ENCODE measurements around the gene NARF.

Gene NARF

DNA sequence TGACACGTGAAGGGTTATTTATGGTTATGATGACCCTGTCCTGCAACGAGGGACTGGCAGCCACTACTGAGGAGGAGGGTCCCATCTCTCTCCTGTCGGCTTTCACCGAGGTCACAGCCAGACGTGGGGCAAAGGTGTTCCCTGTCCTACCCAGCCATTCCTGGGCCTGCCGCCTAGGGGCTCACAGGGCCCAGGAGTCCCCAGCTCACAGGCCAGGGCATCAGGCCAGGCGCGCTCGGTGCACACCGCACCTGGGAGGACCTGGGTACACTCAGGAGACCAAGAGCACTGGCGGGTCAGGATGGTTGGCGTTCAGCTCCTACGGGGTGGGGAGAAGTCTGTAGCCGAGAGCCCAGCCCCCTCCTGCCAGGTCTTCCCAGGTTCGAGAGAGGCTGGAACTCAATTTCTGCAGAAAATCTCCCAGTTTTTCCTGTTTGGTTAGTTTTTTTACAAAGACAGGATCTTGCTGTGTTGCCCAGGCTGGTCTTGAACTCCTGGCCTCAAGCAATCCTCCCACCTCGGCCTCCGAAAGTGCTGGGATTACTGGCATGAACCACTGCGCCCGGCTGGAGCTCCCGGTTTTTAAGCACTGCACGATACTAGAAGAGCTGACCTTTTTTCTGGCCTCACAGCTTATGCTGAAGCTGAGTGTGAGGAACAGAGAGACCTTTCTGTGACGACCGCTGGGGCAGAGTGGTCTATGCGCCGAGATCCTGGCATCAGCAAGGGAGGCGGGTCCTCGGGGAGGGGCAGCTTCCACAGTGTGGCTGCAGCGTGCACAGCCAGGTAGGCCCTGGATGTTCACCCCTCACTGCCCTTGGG, 15.7 kb upstream of the NARF start:
- CTCF ChIA-PET, result interaction anchor here (1.7 kb wide), 1 partner anchor 24 kb away, joined by 6 read pairs; no protein-coding TSS in a partner anchor
- Histone ChIP-seq H3K4me3 (ENCODE audit: control insufficient read depth in 1 of 7, extremely low read depth in 1 of 7, insufficient read depth in 4 of 7, low read depth in 2 of 7, low read length in 6 of 7) (no peak overlapping the region), H3K4me1 (ENCODE audit: control extremely low read depth in 1 of 4, control insufficient read depth in 4 of 4, insufficient read depth in 4 of 4, low read length in 3 of 4) (peaks cover 0 to 39% (median 33%) of the 10 kb centered on the region in 4 experiments), H3K9me3 (ENCODE audit: control extremely low read depth in 1 of 5, control insufficient read depth in 4 of 5, insufficient read depth in 2 of 5, low read depth in 1 of 5, low read length in 4 of 5) (no peaks in the 10 kb centered on the region), H3K27ac (ENCODE audit: insufficient read depth in 1 of 2, low read depth in 1 of 2, low read length in 2 of 2, poor library complexity in 1 of 2, severe bottlenecking in 2 of 2) (no peak overlapping the region), H3K27me3 (replicated peaks in 2 of 5; ENCODE audit: control insufficient read depth in 4 of 5, insufficient read depth in 5 of 5, low read length in 4 of 5) (no peaks in the 10 kb centered on the region), H3K36me3 (ENCODE audit: control insufficient read depth in 4 of 4, insufficient read depth in 4 of 4, low read length in 3 of 4) (peaks cover 9 to 70% (median 50%) of the 10 kb centered on the region in 4 experiments)
- no peak for DNase-seq
- WGBS (ENCODE audit: insufficient coverage), result 95% methylated on average over 21 of the region's 28 CpGs
- POLR2A ChIA-PET, result no interaction called here

DNA sequence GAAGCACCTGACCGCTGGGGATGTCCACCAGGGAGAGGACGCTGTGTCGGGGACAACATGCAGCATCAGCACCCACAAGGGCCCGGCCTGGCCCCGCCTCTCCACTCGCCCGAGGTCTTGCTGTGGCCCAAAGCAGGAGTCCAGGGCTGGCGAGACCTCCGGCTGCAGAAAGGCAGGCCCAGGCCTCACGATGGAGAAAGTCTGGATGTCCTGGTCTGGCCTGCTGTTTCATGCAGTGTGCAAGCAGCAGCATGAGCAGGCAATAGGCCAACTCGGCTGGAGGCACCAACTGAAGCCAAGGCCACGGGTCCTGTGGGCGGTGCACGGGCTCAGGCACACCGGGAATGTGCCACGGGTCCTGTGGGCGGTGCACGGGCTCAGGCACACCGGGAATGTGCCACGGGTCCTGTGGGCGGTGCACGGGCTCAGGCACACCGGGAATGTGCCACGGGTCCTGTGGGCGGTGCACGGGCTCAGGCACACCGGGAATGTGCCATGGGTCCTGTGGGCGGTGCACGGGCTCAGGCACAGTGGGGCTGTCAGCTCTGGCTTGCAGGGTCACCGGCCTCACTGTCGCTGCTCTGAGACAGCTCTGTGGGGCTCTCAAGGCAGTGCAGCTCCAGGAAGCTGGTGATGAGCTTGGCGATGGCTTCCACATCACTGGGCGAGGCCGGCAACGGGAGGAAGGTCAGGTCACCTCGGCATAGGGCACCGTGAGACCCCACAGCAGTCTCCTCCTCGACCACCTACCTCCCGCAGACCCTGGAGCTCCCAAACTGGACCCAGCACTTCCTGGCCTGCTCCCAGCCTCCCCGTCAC, 14.9 kb upstream of the NARF start:
- H3K4me1 ChIP-seq (ENCODE audit: control extremely low read depth in 1 of 4, control insufficient read depth in 4 of 4, insufficient read depth in 4 of 4, low read length in 3 of 4), result peaks cover under 1 to 39% (median 35%) of the 10 kb centered on the region in 4 experiments
- peaks cover 9 to 68% (median 46%) of the 10 kb centered on the region in 4 experiments for H3K36me3 ChIP-seq (ENCODE audit: control insufficient read depth in 4 of 4, insufficient read depth in 4 of 4, low read length in 3 of 4)
- ChIA-PET POLR2A (no interaction called here), CTCF (interaction anchor here (1.7 kb wide), 1 partner anchor 24 kb away, joined by 6 read pairs; no protein-coding TSS in a partner anchor)
- H3K9me3 ChIP-seq (ENCODE audit: control extremely low read depth in 1 of 5, control insufficient read depth in 4 of 5, insufficient read depth in 2 of 5, low read depth in 1 of 5, low read length in 4 of 5), result no peaks in the 10 kb centered on the region
- WGBS (ENCODE audit: insufficient coverage), result 94% methylated on average over 20 of the region's 40 CpGs
- no peaks in the 10 kb centered on the region for H3K27me3 ChIP-seq (replicated peaks in 2 of 5; ENCODE audit: control insufficient read depth in 4 of 5, insufficient read depth in 5 of 5, low read length in 4 of 5)
- no peak overlapping the region for H3K27ac ChIP-seq (ENCODE audit: insufficient read depth in 1 of 2, low read depth in 1 of 2, low read length in 2 of 2, poor library complexity in 1 of 2, severe bottlenecking in 2 of 2)
- H3K4me3 ChIP-seq (ENCODE audit: control insufficient read depth in 1 of 7, extremely low read depth in 1 of 7, insufficient read depth in 4 of 7, low read depth in 2 of 7, low read length in 6 of 7), result no peak overlapping the region
- no peak for DNase-seq

DNA sequence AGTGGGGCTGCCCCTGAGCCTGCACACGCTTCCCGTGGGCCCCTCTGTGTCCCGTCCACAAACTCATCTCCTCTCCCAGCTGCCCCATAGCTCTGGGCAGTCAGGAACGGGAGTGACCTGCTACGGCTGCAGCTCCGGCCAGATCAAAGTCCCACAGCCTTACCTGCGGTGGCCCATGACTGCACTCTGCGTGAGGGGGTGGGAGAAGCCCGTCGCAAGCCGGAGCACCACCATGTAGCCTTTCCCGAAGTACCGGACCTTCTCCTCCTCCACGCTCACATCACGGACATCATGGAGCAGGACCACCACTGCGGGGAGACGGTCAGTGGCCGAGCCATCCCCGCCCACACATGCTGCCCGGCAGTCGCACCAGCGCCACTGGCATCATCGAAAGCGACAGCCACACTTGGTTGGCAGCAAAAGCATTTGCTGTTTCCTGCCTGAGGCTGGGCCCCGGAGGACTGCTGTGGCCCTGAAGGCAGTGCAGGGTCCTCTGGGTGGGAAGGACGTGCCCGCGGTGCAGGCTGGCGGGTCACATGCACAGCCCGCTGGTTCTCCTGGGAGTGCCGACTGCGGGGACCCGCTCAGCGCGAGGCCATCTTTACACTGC, 14.2 kb upstream of the NARF start:
- H3K4me1 ChIP-seq (ENCODE audit: control extremely low read depth in 1 of 4, control insufficient read depth in 4 of 4, insufficient read depth in 4 of 4, low read length in 3 of 4), result peaks cover 3 to 45% (median 42%) of the 10 kb centered on the region in 4 experiments
- POLR2A ChIA-PET, result no interaction called here
- CTCF ChIA-PET, result interaction anchor here (1.7 kb wide), 1 partner anchor 25 kb away, joined by 6 read pairs; no protein-coding TSS in a partner anchor
- H3K27me3 ChIP-seq (replicated peaks in 2 of 5; ENCODE audit: control insufficient read depth in 4 of 5, insufficient read depth in 5 of 5, low read length in 4 of 5), result no peaks in the 10 kb centered on the region
- peaks cover 9 to 68% (median 41%) of the 10 kb centered on the region in 4 experiments for H3K36me3 ChIP-seq (ENCODE audit: control insufficient read depth in 4 of 4, insufficient read depth in 4 of 4, low read length in 3 of 4)
- no peak overlapping the region for H3K27ac ChIP-seq (ENCODE audit: insufficient read depth in 1 of 2, low read depth in 1 of 2, low read length in 2 of 2, poor library complexity in 1 of 2, severe bottlenecking in 2 of 2)
- no peak overlapping the region for H3K4me3 ChIP-seq (ENCODE audit: control insufficient read depth in 1 of 7, extremely low read depth in 1 of 7, insufficient read depth in 4 of 7, low read depth in 2 of 7, low read length in 6 of 7)
- no peak for DNase-seq
- 87% methylated on average over 29 of the region's 35 CpGs for WGBS (ENCODE audit: insufficient coverage)
- no peaks in the 10 kb centered on the region for H3K9me3 ChIP-seq (ENCODE audit: control extremely low read depth in 1 of 5, control insufficient read depth in 4 of 5, insufficient read depth in 2 of 5, low read depth in 1 of 5, low read length in 4 of 5)

- H3K4me3 ChIP-seq (ENCODE audit: control insufficient read depth in 1 of 7, extremely low read depth in 1 of 7, insufficient read depth in 4 of 7, low read depth in 2 of 7, low read length in 6 of 7), result peak overlapping the region in 2 of 7 experiments; percentile 26 to 33
- 28% methylated on average over 19 of the region's 19 CpGs for WGBS (ENCODE audit: insufficient coverage)
- H3K27ac ChIP-seq (ENCODE audit: insufficient read depth in 1 of 2, low read depth in 1 of 2, low read length in 2 of 2, poor library complexity in 1 of 2, severe bottlenecking in 2 of 2), result peak overlapping the region in 1 of 2 experiments; percentile 64
- H3K27me3 ChIP-seq (replicated peaks in 2 of 5; ENCODE audit: control insufficient read depth in 4 of 5, insufficient read depth in 5 of 5, low read length in 4 of 5), result no peaks in the 10 kb centered on the region
- no peaks in the 10 kb centered on the region for H3K9me3 ChIP-seq (ENCODE audit: control extremely low read depth in 1 of 5, control insufficient read depth in 4 of 5, insufficient read depth in 2 of 5, low read depth in 1 of 5, low read length in 4 of 5)
- peak in 1 of 3 donors; percentile 9 for DNase-seq
- ChIA-PET CTCF (interaction anchor here (1.1 kb wide), 1 partner anchor 94 kb away, joined by 3 read pairs; no protein-coding TSS in a partner anchor), POLR2A (no interaction called here)
- peaks cover 9 to 64% (median 41%) of the 10 kb centered on the region in 4 experiments for H3K36me3 ChIP-seq (ENCODE audit: control insufficient read depth in 4 of 4, insufficient read depth in 4 of 4, low read length in 3 of 4)
- peaks cover 3 to 51% (median 44%) of the 10 kb centered on the region in 4 experiments for H3K4me1 ChIP-seq (ENCODE audit: control extremely low read depth in 1 of 4, control insufficient read depth in 4 of 4, insufficient read depth in 4 of 4, low read length in 3 of 4)
Observed at GRCh38 chr17:82444941-82445521, 13.5 kb upstream of the NARF start.

- peaks cover 9 to 64% (median 39%) of the 10 kb centered on the region in 4 experiments for H3K36me3 ChIP-seq (ENCODE audit: control insufficient read depth in 4 of 4, insufficient read depth in 4 of 4, low read length in 3 of 4)
- H3K4me3 ChIP-seq (ENCODE audit: control insufficient read depth in 1 of 7, extremely low read depth in 1 of 7, insufficient read depth in 4 of 7, low read depth in 2 of 7, low read length in 6 of 7), result peak overlapping the region in 2 of 7 experiments; percentile 26 to 33
- 75% methylated on average over 13 of the region's 13 CpGs for WGBS (ENCODE audit: insufficient coverage)
- POLR2A ChIA-PET, result no interaction called here
- peak in 2 of 3 donors; percentile 24 to 44 for DNase-seq
- H3K27ac ChIP-seq (ENCODE audit: insufficient read depth in 1 of 2, low read depth in 1 of 2, low read length in 2 of 2, poor library complexity in 1 of 2, severe bottlenecking in 2 of 2), result peak overlapping the region in 1 of 2 experiments; percentile 64
- peaks cover 3 to 49% (median 41%) of the 10 kb centered on the region in 4 experiments for H3K4me1 ChIP-seq (ENCODE audit: control extremely low read depth in 1 of 4, control insufficient read depth in 4 of 4, insufficient read depth in 4 of 4, low read length in 3 of 4)
- H3K9me3 ChIP-seq (ENCODE audit: control extremely low read depth in 1 of 5, control insufficient read depth in 4 of 5, insufficient read depth in 2 of 5, low read depth in 1 of 5, low read length in 4 of 5), result no peaks in the 10 kb centered on the region
- CTCF ChIA-PET, result interaction anchor here (1.1 to 1.3 kb wide), 2 partner anchors 24 to 94 kb away, joined by 3 read pairs; no protein-coding TSS in a partner anchor
- no peaks in the 10 kb centered on the region for H3K27me3 ChIP-seq (replicated peaks in 2 of 5; ENCODE audit: control insufficient read depth in 4 of 5, insufficient read depth in 5 of 5, low read length in 4 of 5)
Observed at GRCh38 chr17:82445542-82445941, 13.0 kb upstream of the NARF start.

DNA sequence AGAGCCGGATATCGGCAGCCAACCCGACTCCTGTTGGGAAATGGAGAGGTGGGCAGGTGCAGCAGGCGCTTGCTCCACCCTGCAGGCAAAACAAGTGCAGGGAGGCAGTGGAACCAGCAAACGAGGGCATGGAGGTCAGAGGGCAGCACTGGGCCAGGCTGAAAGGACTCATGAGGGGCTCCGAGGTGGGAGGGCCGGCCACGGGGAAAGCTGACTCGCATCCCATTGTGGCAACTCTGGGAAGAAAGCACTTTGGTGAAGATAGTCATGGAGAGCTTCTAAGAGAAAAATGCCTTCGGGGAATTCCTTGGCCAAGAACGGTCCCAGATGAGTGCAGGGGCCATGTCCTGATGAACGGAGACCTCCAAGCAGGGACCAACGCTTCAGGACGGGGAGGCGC, 12.4 kb upstream of the NARF start:
- no peaks in the 10 kb centered on the region for H3K9me3 ChIP-seq (ENCODE audit: control extremely low read depth in 1 of 5, control insufficient read depth in 4 of 5, insufficient read depth in 2 of 5, low read depth in 1 of 5, low read length in 4 of 5)
- H3K27ac ChIP-seq (ENCODE audit: insufficient read depth in 1 of 2, low read depth in 1 of 2, low read length in 2 of 2, poor library complexity in 1 of 2, severe bottlenecking in 2 of 2), result peak overlapping the region in 1 of 2 experiments; percentile 64
- no peak for DNase-seq
- peaks cover 9 to 64% (median 38%) of the 10 kb centered on the region in 4 experiments for H3K36me3 ChIP-seq (ENCODE audit: control insufficient read depth in 4 of 4, insufficient read depth in 4 of 4, low read length in 3 of 4)
- H3K4me1 ChIP-seq (ENCODE audit: control extremely low read depth in 1 of 4, control insufficient read depth in 4 of 4, insufficient read depth in 4 of 4, low read length in 3 of 4), result peaks cover 5 to 47% (median 41%) of the 10 kb centered on the region in 4 experiments
- no peaks in the 10 kb centered on the region for H3K27me3 ChIP-seq (replicated peaks in 2 of 5; ENCODE audit: control insufficient read depth in 4 of 5, insufficient read depth in 5 of 5, low read length in 4 of 5)
- WGBS (ENCODE audit: insufficient coverage), result 96% methylated on average over 13 of the region's 15 CpGs
- H3K4me3 ChIP-seq (ENCODE audit: control insufficient read depth in 1 of 7, extremely low read depth in 1 of 7, insufficient read depth in 4 of 7, low read depth in 2 of 7, low read length in 6 of 7), result no peak overlapping the region
- ChIA-PET CTCF (interaction anchor here (1.1 to 1.3 kb wide), 2 partner anchors 24 to 95 kb away, joined by 3 read pairs; no protein-coding TSS in a partner anchor), POLR2A (no interaction called here)

Measured in common myeloid progenitor, CD34-positive (primary cell).